H1 (cell line): ENCODE data around the gene MAPK8IP1. TPM values are rescaled to one million over a fixed set of nuclear protein-coding genes. Genes with fewer than 3 reads are reported as not detected.

ENCODE experiments used
- CTCF ChIA-PET: fragments of 300-600 bp; sonication (Branson Sonifier 250); formaldehyde crosslinking; loops from one replicate; lab custom pipeline; 2021; ENCODE audit not compliant: partially characterized antibody; lab: Charles Lee
- POLR2A ChIA-PET: fragments of 300-600 bp; sonication (Branson Sonifier 250); formaldehyde crosslinking; loops from one replicate; lab custom pipeline; 2021; ENCODE audit warnings: inconsistent platforms; ENCODE audit not compliant: partially characterized antibody; lab: Charles Lee
- DNase-seq, 2 experiments: peaks; one replicate each; pipeline versions ENCODE4 v3.0.0 to v3.0.0-alpha.2; 2010 to 2022; ENCODE audit warnings: low spot score in 2 of 2, low read depth in 1 of 2, mixed read lengths in 1 of 2
- FAIRE-seq: peaks from 2 replicates; lab custom pipeline; 2011; peaks lifted over from hg19 to GRCh38; lab: Jason Lieb, UNC
- H2AFZ ChIP-seq: 2 replicates; pipeline ENCODE4 v1.8.1; 2012; ENCODE audit warnings: low read length, inconsistent platforms
- H2AK5ac ChIP-seq: 2 replicates; pipeline ENCODE4 v1.6.1; 2013; ENCODE audit warnings: low read depth, low read length
- H2BK120ac ChIP-seq: replicated peaks from 2 replicates; pipeline ENCODE3; 2013; ENCODE audit warnings: low read depth, low read length, inconsistent platforms
- H2BK12ac ChIP-seq: 2 replicates; pipeline ENCODE4 v1.6.1; 2013; ENCODE audit warnings: low read depth, low read length
- H2BK15ac ChIP-seq: 2 replicates; pipeline ENCODE4 v1.6.1; 2013; ENCODE audit warnings: low read length
- H2BK20ac ChIP-seq: 2 replicates; pipeline ENCODE4 v1.6.1; 2013; ENCODE audit warnings: low read length
- H2BK5ac ChIP-seq: 2 replicates; pipeline ENCODE4 v1.6.1; 2013; ENCODE audit warnings: low read depth, low read length
- H3K14ac ChIP-seq: 2 replicates; pipeline ENCODE4 v1.6.1; 2013; ENCODE audit warnings: inconsistent platforms; ENCODE audit not compliant: insufficient read length
- H3K18ac ChIP-seq: 2 replicates; pipeline ENCODE4 v1.6.1; 2013; ENCODE audit warnings: low read length; ENCODE audit errors: extremely low read depth
- H3K23ac ChIP-seq: 2 replicates; pipeline ENCODE4 v1.6.1; 2013; ENCODE audit warnings: inconsistent platforms; ENCODE audit not compliant: insufficient read length
- H3K23me2 ChIP-seq: 2 replicates; pipeline ENCODE4 v1.6.1; 2013; ENCODE audit warnings: low read depth, low read length
- H3K27ac ChIP-seq: 2 replicates; pipeline ENCODE4 v1.6.1; 2011; ENCODE audit warnings: low read depth, low read length, inconsistent platforms
- H3K27me3 ChIP-seq, 4 experiments: replicated peaks in 1 of 4; 1 replicate in 1 of 4; 2 replicates in 3 of 4; pipeline versions ENCODE4 v1.6.1 to v1.8.1; 2011 to 2013; ENCODE audit warnings: low read length in 3 of 4, mild to moderate bottlenecking in 3 of 4, inconsistent platforms in 2 of 4, mixed read lengths in 2 of 4, moderate library complexity in 1 of 4; ENCODE audit not compliant: control insufficient read depth in 3 of 4, insufficient read depth in 3 of 4; ENCODE audit errors: extremely low read depth in 1 of 4
- H3K36me3 ChIP-seq, 4 experiments: 2 replicates each; pipeline versions ENCODE4 v1.6.1 to v1.8.1; 2011 to 2013; ENCODE audit warnings: mild to moderate bottlenecking in 4 of 4, low read length in 3 of 4, moderate library complexity in 2 of 4, control low read depth in 1 of 4, inconsistent platforms in 1 of 4; ENCODE audit not compliant: insufficient read depth in 4 of 4, control insufficient read depth in 2 of 4
- H3K4ac ChIP-seq: replicated peaks from 2 replicates; pipeline ENCODE3; 2013; ENCODE audit warnings: low read length, low read depth, mixed read lengths, inconsistent platforms; ENCODE audit not compliant: insufficient read length
- H3K4me1 ChIP-seq, 4 experiments: replicated peaks in 1 of 4; 1 replicate in 1 of 4; 2 replicates in 3 of 4; pipeline versions ENCODE4 v1.6.1 to v1.8.1; 2011 to 2013; ENCODE audit warnings: low read length in 3 of 4, inconsistent platforms in 2 of 4, mixed read lengths in 1 of 4; ENCODE audit not compliant: insufficient read depth in 4 of 4, control insufficient read depth in 3 of 4
- H3K4me2 ChIP-seq, 2 experiments: 2 replicates each; pipeline versions ENCODE4 v1.6.1 to v1.8.1; 2011 to 2013; ENCODE audit warnings: low read depth in 2 of 2, low read length in 2 of 2, control low read depth in 1 of 2, inconsistent platforms in 1 of 2, mild to moderate bottlenecking in 1 of 2; ENCODE audit not compliant: insufficient read depth in 1 of 2
- H3K4me3 ChIP-seq, 4 experiments: fragments of 200-600, 300-600 bp in 1 of 4; sonication (generic), shearing (Covaris generic), sonication (Bioruptor Twin) in 1 of 4; 2 replicates each; pipeline versions ENCODE4 v1.5.1 to v1.8.1; 2011 to 2016; ENCODE audit warnings: low read length in 4 of 4, low read depth in 3 of 4, control low read depth in 2 of 4, inconsistent platforms in 2 of 4, mild to moderate bottlenecking in 2 of 4, mixed read lengths in 1 of 4, moderate library complexity in 1 of 4; ENCODE audit not compliant: insufficient read depth in 2 of 4; ENCODE audit errors: extremely low read depth in 1 of 4
- H3K56ac ChIP-seq: replicated peaks from 2 replicates; pipeline ENCODE3; 2013; ENCODE audit warnings: low read depth, mild to moderate bottlenecking, mixed read lengths, low read length, inconsistent platforms; ENCODE audit not compliant: insufficient read length
- H3K79me1 ChIP-seq: 2 replicates; pipeline ENCODE4 v1.6.1; 2013; ENCODE audit warnings: low read depth, low read length, control low read depth
- H3K79me2 ChIP-seq, 2 experiments: 2 replicates each; pipeline versions ENCODE4 v1.6.1 to v1.8.1; 2012 to 2013; ENCODE audit warnings: low read length in 2 of 2, mild to moderate bottlenecking in 2 of 2, inconsistent platforms in 1 of 2; ENCODE audit not compliant: insufficient read depth in 2 of 2, control insufficient read depth in 1 of 2
- H3K9ac ChIP-seq, 4 experiments: replicated peaks in 1 of 4; 1 replicate in 1 of 4; 2 replicates in 3 of 4; pipeline versions ENCODE4 v1.6.1 to v1.8.1; 2011 to 2013; ENCODE audit warnings: low read depth in 3 of 4, low read length in 3 of 4, control low read depth in 2 of 4, mild to moderate bottlenecking in 2 of 4, moderate library complexity in 2 of 4, inconsistent platforms in 1 of 4; ENCODE audit errors: extremely low read depth in 1 of 4
- H3K9me3 ChIP-seq, 2 experiments: 2 replicates each; pipeline versions ENCODE4 v1.6.1 to v1.8.1; 2012 to 2013; ENCODE audit warnings: mild to moderate bottlenecking in 2 of 2, moderate library complexity in 2 of 2, control low read depth in 1 of 2, inconsistent platforms in 1 of 2, low read depth in 1 of 2, low read length in 1 of 2, mixed read lengths in 1 of 2; ENCODE audit not compliant: insufficient read depth in 2 of 2
- H4K20me1 ChIP-seq, 2 experiments: replicated peaks in 1 of 2; 2 replicates each; pipeline versions ENCODE3 to v1.8.1; 2011 to 2013; ENCODE audit warnings: inconsistent platforms in 2 of 2, low read length in 2 of 2, mild to moderate bottlenecking in 1 of 2; ENCODE audit not compliant: insufficient read depth in 2 of 2, control insufficient read depth in 1 of 2
- H4K5ac ChIP-seq: 2 replicates; pipeline ENCODE4 v1.6.1; 2013; ENCODE audit warnings: low read length, low read depth, mixed read lengths, inconsistent platforms; ENCODE audit not compliant: insufficient read length
- H4K8ac ChIP-seq: 2 replicates; pipeline ENCODE4 v1.8.0; 2013; ENCODE audit warnings: mild to moderate bottlenecking, moderate library complexity, low read length, inconsistent platforms; ENCODE audit not compliant: insufficient read depth; ENCODE audit errors: extremely low read depth
- H4K91ac ChIP-seq: replicated peaks from 2 replicates; pipeline ENCODE3; 2013; ENCODE audit warnings: low read length, mixed read lengths, inconsistent platforms; ENCODE audit not compliant: insufficient read length
- BACH1 ChIP-seq: IDR thresholded peaks from 2 replicates; pipeline ENCODE4 v1.6.1; 2012; ENCODE audit warnings: low read length, improper control_type of control experiment
- GABPA ChIP-seq: IDR thresholded peaks from 2 replicates; pipeline ENCODE4 v1.6.1; 2011; ENCODE audit warnings: mild to moderate bottlenecking, low read length, moderate library complexity, borderline replicate concordance; ENCODE audit not compliant: insufficient read depth
- GTF2F1 ChIP-seq: IDR thresholded peaks from 2 replicates; pipeline ENCODE4 v1.6.1; 2012; ENCODE audit warnings: low read depth, low read length, improper control_type of control experiment, borderline replicate concordance
- HDAC2 ChIP-seq, 2 experiments: fragments of 300-600 bp in 1 of 2; sonication (generic) in 1 of 2; IDR thresholded peaks; 2 replicates each; pipeline ENCODE4 v1.6.1; 2011 to 2012; ENCODE audit warnings: low read depth in 2 of 2, low read length in 2 of 2, mild to moderate bottlenecking in 2 of 2, moderate library complexity in 2 of 2, borderline replicate concordance in 1 of 2, inconsistent platforms in 1 of 2
- JUND ChIP-seq: IDR thresholded peaks from 2 replicates; pipeline ENCODE4 v1.6.1; 2011; ENCODE audit warnings: mild to moderate bottlenecking, improper control_type of control experiment, low read length
- MAFK ChIP-seq: IDR thresholded peaks from 2 replicates; pipeline ENCODE4 v1.6.1; 2012; ENCODE audit warnings: low read depth, mild to moderate bottlenecking, improper control_type of control experiment, low read length
- POU5F1 ChIP-seq: IDR thresholded peaks from 2 replicates; pipeline ENCODE4 v1.6.1; 2011; ENCODE audit warnings: low read depth, mild to moderate bottlenecking, low read length, moderate library complexity
- RNF2 ChIP-seq: fragments of 200-900, 300-1000 bp; sonication (generic); IDR thresholded peaks from 2 replicates; pipeline ENCODE4 v1.7.1; 2016; ENCODE audit warnings: borderline replicate concordance, low read depth, mild to moderate bottlenecking, antibody characterized with exemption, low read length; ENCODE audit not compliant: poor library complexity, severe bottlenecking; ENCODE audit errors: missing control alignments
- SIX5 ChIP-seq: IDR thresholded peaks from 2 replicates; pipeline ENCODE4 v1.6.1; 2011; ENCODE audit warnings: mild to moderate bottlenecking, low read depth, low read length
- SP1 ChIP-seq: IDR thresholded peaks from 2 replicates; pipeline ENCODE4 v1.6.1; 2011; ENCODE audit warnings: low read depth, low read length
- WGBS, 2 experiments: shearing (Covaris generic) in 1 of 2; methylation state at CpG; one replicate each; pipeline versions ENCODE4 v1.1.6 to v1.1.7; 2013 to 2015; ENCODE audit warnings: low lambda C conversion rate in 2 of 2, mixed read lengths in 2 of 2, inconsistent platforms in 1 of 2, low coverage in 1 of 2, missing lambda C conversion rate in 1 of 2; ENCODE audit not compliant: insufficient replicate concordance in 2 of 2, insufficient coverage in 1 of 2, insufficient read length in 1 of 2; ENCODE audit errors: extremely low coverage in 1 of 2, missing lambda C conversion rate in 1 of 2; 5-methylcytosine and 5-hydroxymethylcytosine counted together
- polyA plus RNA-seq, 7 experiments: library from polyadenylated mRNA; depleted of rRNA in 3 of 7; stranded (reverse) in 5 of 7; unstranded in 2 of 7; fragments of >200 nt in 5 of 7; fragments of 200-250 nt in 2 of 7; gene quantifications; 1 replicate in 5 of 7; 2 replicates in 1 of 7; 4 replicates in 1 of 7; pipeline versions ENCODE4 v1.2.1 to v1.2.3, GENCODE V29; 2011 to 2013; ENCODE audit warnings: missing spikeins in 2 of 7, mixed read lengths in 2 of 7
- total RNA-seq: library from RNA; stranded (reverse); fragmentation: NEBNext Ultra II Directional; extraction: Animal tissue kit (Norgen Biotek cat#: 25700); gene quantifications from 2 replicates; pipeline ENCODE4 v1.2.1, GENCODE V29; 2021

MAPK8IP1 gene
- total and polyA plus RNA-seq, 2 of the 8 experiments (the other 6 are each of a cell fraction or from before 2014, with no cell fraction given), result 32.4 to 40.1 TPM

- WGBS, 2 experiments, result 88% methylated on average over 4 of the region's 4 CpGs; no CpG with 5 or more reads in 1 of the 2 experiments
- ChIA-PET POLR2A (interaction anchor here (1.4 to 13.6 kb wide), 2 partner anchors 15 to 18 kb away, joined by 4 to 115 read pairs; partner anchors contain the start of gene LARGE2), CTCF (interaction anchor here (0.6 to 1.2 kb wide), 3 partner anchors 14 to 178 kb away, joined by 3 to 6 read pairs (median 6); no protein-coding TSS in a partner anchor)
- Histone ChIP-seq H3K4me2 (no peak overlapping the region), H4K5ac (no peak overlapping the region), H3K79me2 (no peaks in the 10 kb centered on the region), H3K27ac (no peak overlapping the region), H3K4me1 (peaks cover 0 to 5% (median 0%) of the 10 kb centered on the region in 4 experiments; a peak in 1 of 7 replicates), H3K4ac (no peak overlapping the region), H3K79me1 (no peaks in the 10 kb centered on the region), H3K56ac (no peak overlapping the region), H2BK5ac (no peak overlapping the region), H3K14ac (no peak overlapping the region), H3K18ac (no peak overlapping the region), H2AFZ (no peak overlapping the region), H3K9ac (no peak overlapping the region), H2BK12ac (no peak overlapping the region), H4K8ac (no peak overlapping the region), H4K91ac (no peak overlapping the region), H2AK5ac (no peak overlapping the region), H4K20me1 (no peaks in the 10 kb centered on the region), H2BK15ac (no peak overlapping the region), H3K36me3 (peaks cover 0 to 24% (median 11%) of the 10 kb centered on the region in 4 experiments; a peak in 5 of 8 replicates), H3K27me3 (no peaks in the 10 kb centered on the region), H3K4me3 (no peak overlapping the region), H3K9me3 (no peaks in the 10 kb centered on the region), H3K23ac (no peak overlapping the region), H3K23me2 (no peaks in the 10 kb centered on the region), H2BK20ac (no peak overlapping the region), H2BK120ac (no peak overlapping the region)
- FAIRE-seq, result no peak
- DNase-seq, result no peak
- TF ChIP-seq POU5F1 (no peak), GABPA (no peak), JUND (no peak), BACH1 (no peak), HDAC2 (IDR thresholded peaks at IDR 0.05; ENCODE audit: borderline replicate concordance in 1 of 2, low read depth in 2 of 2, low read length in 2 of 2) (no peak), RNF2 (no peak), SP1 (no peak), GTF2F1 (no peak), MAFK (no peak), SIX5 (no peak)
These were observed 55.8 kb downstream of the MAPK8IP1 start for GRCh38 chr11:45941285-45941684.
